Glomerular visceral epithelial cell (primary cell): ENCODE results near the gene ERN1.

Experiments
- DNase-seq: peaks from one replicate; pipeline ENCODE4 v3.0.0-alpha.2; 2016; ENCODE audit errors: extremely low spot score

ERN1 gene

DNA sequence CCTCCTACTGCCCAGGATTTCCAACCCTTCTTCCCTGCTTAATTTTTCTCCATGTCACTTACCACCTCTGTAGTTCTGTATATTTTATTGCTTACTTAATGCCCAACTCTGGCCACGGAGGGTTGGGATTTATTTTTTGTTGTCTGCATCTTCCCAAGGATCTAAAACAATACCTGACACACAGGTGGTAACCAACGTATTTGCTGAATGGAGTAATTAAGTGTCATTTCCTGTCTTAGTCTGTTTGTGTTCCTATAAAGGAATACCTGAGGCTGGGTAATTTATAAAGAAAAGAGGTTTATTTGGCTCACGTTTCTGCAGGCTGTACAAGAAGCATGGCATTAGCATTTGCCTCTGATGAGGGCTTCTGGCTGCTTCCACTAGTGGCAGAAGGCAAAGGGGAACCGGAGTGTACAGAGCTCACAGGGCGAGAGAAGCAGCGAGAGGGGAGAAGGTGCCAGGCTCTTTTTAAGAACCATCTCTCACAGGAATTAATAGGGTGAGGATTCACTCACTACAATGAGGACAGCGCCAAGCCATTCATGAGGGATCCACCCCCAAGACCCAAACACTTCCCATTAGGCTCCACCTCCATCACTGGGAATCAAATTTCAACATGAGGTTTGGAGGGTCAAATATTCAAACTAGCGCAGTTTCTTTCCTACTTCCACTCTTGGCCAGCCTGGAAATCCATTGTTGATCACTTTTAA, 44.8 kb downstream of the ERN1 start:
- no peak for DNase-seq

DNA sequence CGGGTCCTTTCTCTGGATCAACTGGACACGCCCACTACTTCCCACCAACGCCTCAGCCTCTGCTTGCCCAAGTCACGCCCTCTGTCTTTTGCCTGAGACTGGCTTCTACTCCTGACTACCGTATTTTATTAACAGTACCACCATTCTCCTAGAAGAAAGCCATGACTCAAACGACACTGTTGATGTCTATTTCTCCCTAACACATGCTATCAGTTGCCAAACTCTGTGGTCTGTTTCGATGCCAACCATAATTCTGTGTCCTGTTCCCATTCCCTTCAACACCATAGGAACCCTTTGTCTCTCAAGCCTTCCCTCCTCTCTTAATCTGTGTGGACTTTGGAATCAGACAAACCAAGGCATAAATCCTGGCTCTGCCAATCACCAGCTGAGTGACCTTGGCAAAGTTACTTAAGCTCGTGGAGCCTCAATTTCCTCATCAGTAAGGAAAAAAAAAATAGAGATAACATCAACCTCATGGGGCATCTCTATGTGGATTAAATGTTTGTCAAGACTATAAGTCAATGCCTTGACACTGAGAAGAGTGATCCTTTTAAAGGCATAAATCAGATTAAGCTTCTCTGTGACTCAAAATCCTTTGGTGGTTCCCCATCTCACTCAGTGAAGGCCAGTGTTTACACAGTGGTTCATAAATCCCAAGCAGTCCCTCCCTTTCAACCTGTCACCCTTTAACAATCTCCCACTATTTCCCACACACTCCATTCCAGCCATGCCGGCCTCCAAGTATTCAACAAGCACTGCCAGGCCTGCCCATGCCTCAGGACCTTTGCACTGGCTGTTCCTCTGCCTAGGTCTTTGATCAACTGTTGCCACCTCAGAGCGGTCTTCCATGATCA, 45.6 kb downstream of the ERN1 start:
- DNase-seq: no peak

DNA sequence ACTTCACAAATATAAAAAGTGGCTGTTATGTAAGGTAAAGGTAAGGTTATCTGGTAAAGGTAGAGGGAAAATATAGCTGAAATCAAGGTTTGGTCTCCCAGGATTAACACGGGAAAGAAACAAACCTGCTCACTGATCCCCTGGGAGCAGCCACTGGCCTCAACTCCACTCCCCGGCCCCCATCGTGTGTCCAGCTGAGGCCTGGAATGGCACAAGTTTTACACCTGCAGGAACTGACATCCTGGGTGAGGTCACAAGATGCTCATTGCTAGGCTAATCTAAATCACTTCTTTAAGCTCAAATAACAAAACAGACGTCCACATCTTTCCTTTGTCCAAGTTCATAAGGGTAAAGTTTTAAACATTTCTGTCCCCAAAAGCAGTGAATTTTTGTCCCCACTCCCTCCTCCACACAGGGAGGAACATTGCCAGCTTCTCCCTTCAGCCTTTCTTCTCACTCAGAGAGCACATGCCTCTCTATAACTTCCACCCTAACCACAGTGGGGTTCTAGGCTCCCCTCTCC, 46.3 kb downstream of the ERN1 start:
- no peak for DNase-seq

DNA sequence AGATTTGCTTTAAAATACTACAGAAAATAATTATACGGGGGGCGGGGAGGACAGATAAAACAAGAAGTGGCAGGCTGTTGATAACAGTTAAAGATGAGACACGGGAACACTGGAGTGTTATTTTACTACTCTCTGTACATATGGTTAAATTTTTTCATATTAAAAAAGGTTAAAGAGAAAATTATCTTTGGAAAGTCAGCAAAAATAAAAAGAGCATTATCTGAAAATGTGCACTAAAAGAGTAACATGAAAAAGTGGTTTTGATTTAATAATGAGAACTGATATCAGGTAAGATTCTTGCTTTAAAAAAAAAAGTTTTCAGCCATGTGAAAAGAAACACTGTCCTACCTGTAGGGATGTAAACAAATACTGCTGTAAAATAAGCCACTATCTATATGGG, 46.9 kb downstream of the ERN1 start:
- DNase-seq: no peak

DNA sequence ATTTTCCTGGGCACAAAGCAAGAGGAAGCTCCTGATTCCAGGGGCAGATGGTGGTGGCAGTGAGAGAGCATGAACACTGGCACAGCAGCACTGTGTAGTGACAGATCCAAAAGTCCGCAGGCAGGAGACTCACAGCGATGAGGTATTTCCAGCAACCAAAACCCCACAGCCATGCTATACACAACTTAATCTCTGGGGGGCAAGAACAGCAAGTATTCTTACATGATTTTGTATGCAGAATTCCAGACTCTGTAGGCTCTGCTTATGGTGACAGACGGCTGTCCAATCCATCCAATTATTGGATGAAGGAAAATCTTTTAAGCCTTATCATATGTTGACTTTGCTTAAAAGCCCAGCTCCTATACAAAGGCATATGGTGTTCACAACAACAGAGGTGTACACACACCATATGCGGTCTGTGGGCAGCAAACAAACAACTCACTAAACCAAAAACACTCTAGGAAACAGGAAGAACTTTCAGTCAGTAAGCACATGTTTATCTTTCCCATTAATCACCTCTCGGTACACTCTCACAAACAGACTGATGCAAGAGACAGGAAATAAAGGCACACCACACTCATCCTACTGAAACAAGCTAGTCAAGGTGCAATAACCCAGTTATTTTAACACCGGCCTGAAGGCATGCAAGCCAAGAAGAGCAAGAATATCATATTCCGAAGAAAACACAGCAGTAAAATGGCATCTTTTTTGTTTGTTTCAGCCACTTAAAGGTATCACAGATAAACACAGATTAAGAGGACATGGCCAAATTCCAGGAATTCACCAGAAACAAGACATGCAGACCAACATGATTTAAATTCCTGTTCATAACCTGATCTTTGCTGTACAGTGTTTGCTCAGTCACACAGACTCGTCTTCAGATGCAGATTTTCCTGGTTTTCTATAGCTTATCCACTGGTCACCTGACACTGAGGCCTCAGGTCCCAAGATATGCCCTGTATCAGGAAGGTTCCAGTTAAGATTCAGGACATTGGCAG, 47.8 kb downstream of the ERN1 start:
- DNase-seq: no peak

DNA sequence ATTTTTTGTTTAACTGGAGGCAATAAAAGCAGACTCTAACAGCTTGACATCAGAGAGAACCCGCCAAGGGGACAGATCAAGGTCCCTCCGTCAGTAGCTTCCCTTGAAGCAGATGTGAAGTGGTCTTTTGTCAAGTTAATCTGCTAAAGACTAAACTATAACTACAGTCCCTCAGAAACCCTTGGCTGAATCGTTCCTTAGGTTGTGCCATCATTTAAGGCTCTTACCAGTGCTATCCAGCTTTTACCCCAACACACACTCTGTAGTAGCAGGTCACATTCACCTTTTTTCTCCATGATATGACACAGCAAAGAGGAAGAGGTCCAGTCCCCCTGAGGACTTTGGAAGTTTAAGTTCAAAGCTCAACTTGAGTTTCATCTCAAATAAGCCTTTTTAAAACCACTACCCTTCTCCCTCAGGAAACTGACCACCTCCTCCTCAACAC, 49.7 kb downstream of the ERN1 start:
- no peak for DNase-seq

DNA sequence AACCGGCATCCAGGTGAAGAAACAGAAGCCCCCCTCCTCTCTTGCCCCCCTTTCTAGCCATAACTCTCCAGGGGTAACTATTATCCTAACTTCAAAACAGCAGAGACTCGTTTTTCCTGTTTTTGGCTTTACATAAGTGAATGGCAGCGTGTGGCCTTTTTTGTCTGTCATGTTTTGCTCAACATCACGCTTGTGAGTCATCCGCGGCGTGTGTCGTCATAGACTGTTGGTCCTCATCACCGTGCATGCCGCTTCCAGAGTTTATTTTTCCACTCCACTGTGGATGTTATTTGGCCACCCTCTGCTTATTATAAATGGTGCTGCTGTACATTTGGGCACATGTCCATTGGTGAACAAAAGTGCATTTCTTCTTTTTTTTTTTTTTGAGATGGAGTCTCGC, 52.6 kb downstream of the ERN1 start:
- no peak for DNase-seq

DNA sequence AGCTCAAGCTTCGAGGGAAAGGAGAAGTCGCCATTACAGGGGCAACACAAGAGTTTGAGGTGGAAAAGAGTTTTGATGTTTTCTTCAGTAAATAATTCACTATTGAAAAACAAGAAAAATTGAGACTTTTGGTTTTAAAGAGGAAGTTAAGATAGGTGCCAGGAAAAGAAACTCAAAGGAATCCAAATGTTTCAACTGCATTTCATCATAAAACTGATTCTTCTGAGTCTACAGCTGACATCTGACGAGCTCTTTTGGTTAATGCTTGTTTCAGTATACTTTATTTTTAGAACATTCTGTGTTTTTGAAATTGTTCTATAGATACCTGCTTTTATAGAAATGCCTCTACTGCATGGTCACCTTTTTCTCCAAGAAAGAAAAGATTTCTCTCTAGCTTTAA, 54.0 kb downstream of the ERN1 start:
- DNase-seq: no peak

DNA sequence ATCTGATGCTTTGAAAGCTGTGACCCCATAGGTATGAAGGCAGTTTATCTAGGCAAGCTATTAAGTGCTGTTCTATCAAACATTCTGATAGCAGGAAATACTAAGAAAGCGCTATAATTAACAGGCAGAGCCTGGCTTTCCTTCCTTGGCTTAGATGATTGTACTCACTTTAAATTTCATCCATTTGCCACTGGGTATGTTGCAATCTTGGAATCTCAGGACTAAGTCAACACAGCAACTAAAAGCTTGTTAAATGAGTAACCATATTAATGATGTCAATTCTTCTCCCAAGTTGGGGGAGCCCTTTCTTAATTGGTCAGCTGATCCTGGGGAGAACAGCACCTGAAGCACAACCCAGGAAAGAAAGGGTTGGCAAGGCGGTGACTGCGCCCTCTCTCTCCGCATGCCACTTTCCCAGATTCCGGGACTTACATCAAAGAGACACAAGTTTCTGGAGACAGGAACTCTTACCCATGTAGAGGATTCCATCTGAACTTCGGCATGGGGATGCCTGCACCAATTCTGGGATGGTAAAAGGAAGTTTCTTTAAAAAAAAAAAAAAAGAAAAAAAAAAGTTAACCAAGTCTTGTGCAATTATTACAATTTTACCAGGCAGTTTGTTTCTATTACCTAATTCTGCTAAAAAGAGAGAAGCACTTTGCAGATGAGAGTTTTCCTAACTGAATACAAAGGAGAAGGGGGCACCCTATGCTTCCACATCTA, 55.1 kb downstream of the ERN1 start:
- peak; percentile 63 for DNase-seq

DNA sequence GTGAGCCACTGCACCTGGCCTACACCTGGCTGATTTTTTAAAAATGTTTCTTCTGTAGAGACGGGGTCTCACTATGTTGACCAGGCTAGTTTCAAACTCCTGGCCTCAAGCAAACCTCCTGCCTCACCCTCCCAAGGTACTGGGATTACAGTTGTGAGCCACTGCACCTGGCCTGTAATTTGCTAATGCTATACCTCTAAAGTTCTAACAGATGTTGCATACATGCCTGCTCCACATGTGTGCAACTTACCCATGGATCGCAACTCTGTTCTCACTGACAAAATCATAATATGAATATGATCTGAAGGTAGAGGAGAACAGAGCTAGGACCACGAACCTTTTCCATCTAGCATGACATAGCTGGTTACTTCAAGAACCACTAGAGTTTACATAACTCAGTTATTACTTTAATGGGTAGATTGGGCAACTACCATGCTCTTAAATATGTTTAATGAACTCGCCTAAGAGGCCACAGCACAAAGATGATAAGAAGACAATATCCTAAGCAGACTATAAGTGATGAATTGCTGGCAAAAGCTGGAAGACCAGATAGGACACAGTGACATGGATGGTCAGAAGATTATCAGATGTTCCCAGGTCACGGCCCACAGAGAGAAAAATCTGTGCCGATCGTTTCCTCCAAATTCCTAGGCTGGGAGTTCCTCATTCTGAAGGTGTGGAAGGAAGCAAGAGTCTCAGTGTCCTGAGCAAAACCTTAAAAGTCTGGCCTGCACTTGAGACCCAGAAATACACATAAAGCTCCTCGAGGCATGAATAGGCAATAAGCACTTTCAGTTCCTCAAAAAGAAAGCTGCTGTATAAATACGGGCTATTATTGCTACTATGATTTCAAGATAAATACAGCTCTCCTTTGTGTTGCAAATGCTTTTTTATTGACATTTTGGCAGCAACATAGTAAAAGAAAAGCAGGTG, 55.9 kb downstream of the ERN1 start:
- no peak for DNase-seq

DNA sequence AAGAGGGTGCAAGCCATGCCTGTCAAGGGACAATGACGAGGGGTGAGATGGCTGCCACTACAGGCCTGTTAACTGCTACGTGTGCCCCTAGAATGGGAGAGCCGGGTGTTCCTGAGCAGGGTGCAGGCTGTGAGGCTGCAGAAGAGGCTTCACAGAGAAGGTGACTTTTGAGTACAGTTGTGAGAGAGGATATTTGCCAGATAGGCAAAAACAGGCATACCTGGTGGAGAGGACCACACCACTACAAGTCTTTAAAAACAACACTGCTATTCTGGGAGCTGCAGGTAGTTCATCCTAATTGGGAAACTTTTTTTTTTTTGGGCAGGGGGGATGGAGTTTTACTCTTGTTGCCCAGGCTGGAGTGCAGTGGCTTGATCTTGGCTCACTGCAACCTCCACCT, 58.8 kb downstream of the ERN1 start:
- DNase-seq: no peak

DNA sequence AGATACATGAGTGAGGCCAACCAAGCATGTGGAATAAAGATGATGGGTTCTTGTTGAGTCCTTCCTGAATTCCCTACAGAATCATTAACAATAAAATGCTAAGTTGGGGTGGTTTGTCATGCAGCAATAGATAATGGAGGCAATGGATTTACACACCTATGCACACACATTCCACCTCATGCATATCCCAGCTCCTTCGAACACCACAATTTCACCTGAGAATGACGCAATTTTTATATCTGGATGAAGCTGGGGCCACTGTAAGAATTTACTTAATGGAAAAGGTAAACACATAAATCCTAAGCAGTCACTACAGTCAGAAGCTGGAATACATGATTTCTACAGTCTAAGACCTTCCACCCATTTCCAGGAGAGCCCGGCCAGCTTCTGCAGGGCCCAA, 59.7 kb downstream of the ERN1 start:
- DNase-seq: no peak

DNA sequence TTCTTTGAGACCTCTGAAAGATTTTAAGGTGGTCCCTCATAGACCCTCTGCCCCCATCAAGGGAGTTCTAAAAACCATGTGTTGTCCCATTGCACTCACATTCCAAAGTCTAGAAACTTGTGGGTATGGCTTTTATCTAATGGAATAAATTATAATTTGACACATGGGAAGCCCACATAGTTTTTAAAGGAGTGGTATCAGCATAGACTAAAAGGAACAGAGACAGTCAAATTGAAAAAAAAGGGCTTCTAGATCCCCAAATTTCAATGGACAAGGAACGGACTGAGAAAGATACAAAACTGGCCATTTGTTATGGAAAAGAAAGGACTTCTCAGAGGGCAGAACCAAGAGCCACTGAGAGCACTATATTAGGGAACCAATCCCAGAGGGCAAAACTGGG, 60.8 kb downstream of the ERN1 start:
- DNase-seq: no peak

DNA sequence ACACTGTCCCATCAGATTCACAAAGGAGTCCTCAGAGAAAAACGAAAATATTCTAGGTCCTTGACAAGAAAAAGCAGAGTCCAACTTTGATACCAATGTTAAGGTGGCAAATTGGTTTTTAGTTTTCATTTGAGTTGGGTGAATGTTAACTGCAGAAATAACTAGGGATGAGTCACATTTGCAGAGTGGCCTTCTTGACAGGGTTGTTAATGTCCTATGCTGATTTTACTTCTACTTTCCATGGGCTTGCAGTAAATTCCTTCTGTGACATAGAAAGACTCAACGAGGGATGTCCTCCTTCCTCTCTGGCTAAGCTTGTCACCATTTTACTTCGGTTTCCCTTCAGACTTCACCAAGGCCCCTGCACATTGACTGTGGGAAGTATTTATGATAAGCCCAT, 62.3 kb downstream of the ERN1 start:
- DNase-seq: no peak

DNA sequence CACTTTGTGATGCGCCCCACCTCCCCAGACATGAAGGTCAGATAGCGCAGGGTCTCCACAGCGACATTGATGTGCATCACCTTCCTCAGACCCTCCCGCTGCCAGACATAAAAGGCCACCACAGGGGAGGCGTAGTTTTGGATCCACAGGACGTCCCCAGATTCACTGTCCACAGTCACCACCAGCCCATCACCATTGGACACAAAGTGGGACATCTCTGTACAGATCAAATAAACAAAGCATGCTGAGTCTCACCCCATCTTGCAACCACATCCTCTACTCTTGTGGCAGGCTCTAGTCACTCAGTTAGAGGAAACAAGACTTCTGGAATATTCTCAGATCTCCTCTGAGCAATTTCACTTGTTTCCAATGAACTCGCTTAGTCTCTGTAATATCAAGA, 63.2 kb downstream of the ERN1 start:
- no peak for DNase-seq

DNA sequence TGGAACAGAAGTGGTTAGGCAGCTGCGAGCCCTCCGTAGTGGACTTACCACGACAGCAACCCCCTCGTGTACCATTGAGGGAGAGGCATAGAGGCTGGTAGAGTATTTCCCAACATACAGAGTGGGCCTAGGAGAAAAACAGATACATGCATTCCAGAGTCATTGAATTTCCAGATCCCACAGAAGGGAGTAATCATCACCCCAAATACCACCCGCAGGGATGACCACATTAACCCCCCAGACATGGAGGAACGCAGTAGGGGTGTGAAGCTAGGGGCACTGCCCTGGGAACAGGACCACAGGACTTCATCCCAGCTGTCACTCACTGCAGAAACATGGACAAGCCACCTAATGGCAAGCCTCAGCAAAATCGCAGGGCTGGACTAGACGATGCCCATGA, 64.8 kb downstream of the ERN1 start:
- no peak for DNase-seq

DNA sequence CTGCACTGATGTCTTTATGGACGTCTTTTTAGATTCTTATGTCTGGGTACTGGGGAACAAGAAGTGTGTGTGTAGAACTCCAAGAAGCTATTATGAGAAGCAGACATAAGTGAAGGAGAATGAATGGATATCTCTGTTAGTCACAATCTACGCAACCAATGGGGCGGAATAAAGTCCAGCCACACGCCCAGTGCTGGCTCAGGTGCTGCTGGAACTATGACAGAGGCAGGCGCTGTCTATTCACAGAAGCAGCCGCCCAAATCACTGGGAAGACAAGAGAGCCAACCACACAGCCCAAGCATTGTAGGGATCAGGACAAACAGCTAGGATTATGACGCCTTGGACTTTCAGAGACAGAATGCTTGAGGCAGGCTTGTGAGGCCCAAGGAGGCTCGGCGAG, 65.6 kb downstream of the ERN1 start:
- no peak for DNase-seq

DNA sequence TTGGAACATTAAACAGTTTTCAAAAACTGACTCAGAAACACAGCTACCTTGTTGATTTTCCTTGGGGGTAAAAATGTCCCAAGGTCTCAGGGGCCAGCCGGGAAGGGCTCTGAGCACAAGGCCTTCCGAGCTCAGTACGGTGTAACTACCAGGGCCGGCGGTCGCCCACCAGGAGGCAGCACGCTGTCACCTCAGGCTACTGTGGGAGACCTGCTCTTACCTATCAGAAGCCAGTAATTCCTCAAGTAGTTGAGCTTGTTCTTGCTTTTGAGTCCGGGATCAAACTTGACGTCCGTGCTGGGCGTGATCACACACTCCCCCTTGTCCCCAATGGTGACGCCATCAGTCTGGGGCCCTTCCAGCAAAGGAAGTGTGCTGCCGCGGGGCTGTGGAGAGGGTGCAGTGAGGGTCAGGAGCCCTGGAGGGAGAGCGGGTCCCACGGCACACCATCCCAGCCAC, 66.1 kb downstream of the ERN1 start:
- peak; percentile 30 for DNase-seq

DNA sequence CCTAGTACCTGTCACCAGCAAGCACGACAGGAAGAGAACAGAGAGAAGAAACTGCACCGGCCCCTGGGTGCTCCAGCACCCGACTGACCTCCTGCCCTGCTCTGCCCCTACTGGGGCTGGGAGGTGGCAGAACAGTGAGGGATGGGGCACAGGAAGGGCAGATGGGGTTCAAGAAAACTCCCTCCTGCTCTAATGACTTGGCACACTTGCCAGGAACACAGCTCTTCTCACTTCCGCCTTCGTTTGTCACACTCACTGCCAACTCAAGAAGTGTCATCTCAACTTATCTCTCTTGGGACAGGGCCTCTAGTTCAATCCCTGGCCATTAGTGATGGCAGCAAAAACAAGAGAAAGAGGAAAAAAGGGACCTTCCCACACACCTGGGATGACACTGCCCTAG, 66.9 kb downstream of the ERN1 start:
- DNase-seq: no peak
